Natural killer cell (primary cell): ENCODE measurements around the gene PLEKHH1. TPM values are rescaled to one million over a fixed set of nuclear protein-coding genes. Genes with fewer than 3 reads are reported as not detected.
A peak's percentile ranks its signal among the peaks of the same experiment; 100 is the strongest.

ENCODE experiments used
- ATAC-seq, 3 donors: fragments of 150-1000 bp in 2 of 3; fragments of 200-7000 bp in 1 of 3; cut with Tn5 transposase; 1 replicate in 1 of 3; 2 replicates in 2 of 3; pipeline ENCODE4 v1.10.0; 2021; ENCODE audit warnings: mild to moderate bottlenecking in 2 of 3, moderate library complexity in 2 of 3
- DNase-seq, 2 donors: peaks; one replicate each; pipeline versions ENCODE4 v3.0.0 to v3.0.0-alpha.2; 2013 to 2021; ENCODE audit warnings: mixed read lengths in 1 of 2
- H3K27ac ChIP-seq: one replicate; pipeline ENCODE4 v1.5.1; 2013; ENCODE audit warnings: mild to moderate bottlenecking, low read length
- H3K27me3 ChIP-seq: one replicate; pipeline ENCODE4 v1.6.1; 2013; ENCODE audit warnings: low read length; ENCODE audit not compliant: control insufficient read depth, insufficient read depth
- H3K36me3 ChIP-seq: one replicate; pipeline ENCODE4 v1.6.1; 2013; ENCODE audit warnings: low read length; ENCODE audit not compliant: control insufficient read depth, insufficient read depth
- H3K4me1 ChIP-seq: one replicate; pipeline ENCODE4 v1.6.1; 2013; ENCODE audit warnings: low read length; ENCODE audit not compliant: control insufficient read depth, insufficient read depth
- H3K4me3 ChIP-seq: one replicate; pipeline ENCODE4 v1.5.1; 2013; ENCODE audit warnings: low read length
- H3K9me3 ChIP-seq: one replicate; pipeline ENCODE4 v1.6.1; 2013; ENCODE audit warnings: low read length; ENCODE audit not compliant: control insufficient read depth, insufficient read depth
- H3K27ac Mint-ChIP-seq, 2 donors: one replicate each; pipeline ENCODE4 v1.8.0; 2022; ENCODE audit warnings: mild to moderate bottlenecking in 2 of 2, mixed read lengths in 2 of 2, moderate library complexity in 1 of 2
- H3K27me3 Mint-ChIP-seq, 2 donors: one replicate each; pipeline ENCODE4 v1.8.0; 2022; ENCODE audit warnings: low read depth in 2 of 2, mixed read lengths in 2 of 2
- H3K36me3 Mint-ChIP-seq: one replicate; pipeline ENCODE4 v1.8.0; 2022; ENCODE audit warnings: mixed read lengths
- H3K4me1 Mint-ChIP-seq, 2 donors: one replicate each; pipeline ENCODE4 v1.8.0; 2022; ENCODE audit warnings: mixed read lengths in 2 of 2
- H3K4me3 Mint-ChIP-seq: one replicate; pipeline ENCODE4 v1.8.0; 2022; ENCODE audit warnings: mild to moderate bottlenecking, moderate library complexity, mixed read lengths
- H3K9me3 Mint-ChIP-seq, 2 donors: one replicate each; pipeline ENCODE4 v1.8.0; 2022; ENCODE audit warnings: mixed read lengths in 2 of 2
- WGBS: methylation state at CpG from one replicate; pipeline ENCODE4 v1.1.7; 2013; ENCODE audit warnings: missing lambda C conversion rate; ENCODE audit not compliant: insufficient coverage; 5-methylcytosine and 5-hydroxymethylcytosine counted together
- intact Hi-C: fragments of 100-400 bp; cut with micrococcal nuclease; formaldehyde crosslinking; loops from one replicate; pipeline ENCODE4 v1.14.2; 2022
- total RNA-seq, 4 donors: library from RNA; stranded (reverse); fragments of 120-200 nt in 1 of 4; gene quantifications; one replicate each; pipeline versions ENCODE4 v1.2.3 to v1.2.4, GENCODE V29; 2013 to 2022
- TF ChIP-seq, protein P1 (sequence below): fragments of 200-600 bp; IDR thresholded peaks from one replicate; pipeline ENCODE4 v1.8.0; 2022; ENCODE audit warnings: antibody characterized with exemption

PLEKHH1 gene
- total RNA-seq, 3 donors from 2014 or later (not counting 1 experiment from before 2014, with no cell fraction given), result not detected

DNA sequence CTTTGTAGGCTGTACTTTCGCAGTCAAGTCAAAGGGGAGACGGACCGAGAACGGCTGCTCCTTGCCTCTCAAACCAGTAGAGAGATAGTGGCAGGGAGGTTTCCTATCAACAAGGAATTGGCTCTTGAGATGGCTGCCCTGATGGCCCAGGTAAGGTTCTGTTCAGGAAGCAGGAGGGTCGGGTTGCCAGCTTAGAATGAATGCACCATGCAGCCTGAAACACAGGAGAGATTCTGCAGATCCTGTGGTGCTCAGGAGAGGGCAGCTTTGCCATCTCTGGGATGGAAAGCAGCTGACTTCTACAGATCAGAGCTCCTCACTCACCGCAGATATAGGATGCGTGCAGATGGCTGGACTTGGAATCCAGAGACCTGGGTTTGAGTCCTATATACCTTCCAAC, 49.0 kb downstream of the PLEKHH1 start:
- H3K9me3 Mint-ChIP-seq, result no peaks in the 10 kb centered on the region
- no peak for DNase-seq
- Histone ChIP-seq H3K4me1 (no peaks in the 10 kb centered on the region), H3K27ac (no peak overlapping the region), H3K36me3 (no peaks in the 10 kb centered on the region), H3K27me3 (no peaks in the 10 kb centered on the region), H3K9me3 (no peaks in the 10 kb centered on the region), H3K4me3 (no peak overlapping the region)
- no peak overlapping the region for H3K27ac Mint-ChIP-seq
- TF ChIP-seq, protein P1, sequence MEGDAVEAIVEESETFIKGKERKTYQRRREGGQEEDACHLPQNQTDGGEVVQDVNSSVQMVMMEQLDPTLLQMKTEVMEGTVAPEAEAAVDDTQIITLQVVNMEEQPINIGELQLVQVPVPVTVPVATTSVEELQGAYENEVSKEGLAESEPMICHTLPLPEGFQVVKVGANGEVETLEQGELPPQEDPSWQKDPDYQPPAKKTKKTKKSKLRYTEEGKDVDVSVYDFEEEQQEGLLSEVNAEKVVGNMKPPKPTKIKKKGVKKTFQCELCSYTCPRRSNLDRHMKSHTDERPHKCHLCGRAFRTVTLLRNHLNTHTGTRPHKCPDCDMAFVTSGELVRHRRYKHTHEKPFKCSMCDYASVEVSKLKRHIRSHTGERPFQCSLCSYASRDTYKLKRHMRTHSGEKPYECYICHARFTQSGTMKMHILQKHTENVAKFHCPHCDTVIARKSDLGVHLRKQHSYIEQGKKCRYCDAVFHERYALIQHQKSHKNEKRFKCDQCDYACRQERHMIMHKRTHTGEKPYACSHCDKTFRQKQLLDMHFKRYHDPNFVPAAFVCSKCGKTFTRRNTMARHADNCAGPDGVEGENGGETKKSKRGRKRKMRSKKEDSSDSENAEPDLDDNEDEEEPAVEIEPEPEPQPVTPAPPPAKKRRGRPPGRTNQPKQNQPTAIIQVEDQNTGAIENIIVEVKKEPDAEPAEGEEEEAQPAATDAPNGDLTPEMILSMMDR, result no peak
- 81% methylated on average over 7 of the region's 7 CpGs for WGBS
- no peak overlapping the region for H3K4me3 Mint-ChIP-seq
- ATAC-seq, result no peak
- no peaks in the 10 kb centered on the region for H3K36me3 Mint-ChIP-seq
- intact Hi-C loops, result no loop called here
- no peaks in the 10 kb centered on the region for H3K4me1 Mint-ChIP-seq
- H3K27me3 Mint-ChIP-seq, result no peaks in the 10 kb centered on the region

DNA sequence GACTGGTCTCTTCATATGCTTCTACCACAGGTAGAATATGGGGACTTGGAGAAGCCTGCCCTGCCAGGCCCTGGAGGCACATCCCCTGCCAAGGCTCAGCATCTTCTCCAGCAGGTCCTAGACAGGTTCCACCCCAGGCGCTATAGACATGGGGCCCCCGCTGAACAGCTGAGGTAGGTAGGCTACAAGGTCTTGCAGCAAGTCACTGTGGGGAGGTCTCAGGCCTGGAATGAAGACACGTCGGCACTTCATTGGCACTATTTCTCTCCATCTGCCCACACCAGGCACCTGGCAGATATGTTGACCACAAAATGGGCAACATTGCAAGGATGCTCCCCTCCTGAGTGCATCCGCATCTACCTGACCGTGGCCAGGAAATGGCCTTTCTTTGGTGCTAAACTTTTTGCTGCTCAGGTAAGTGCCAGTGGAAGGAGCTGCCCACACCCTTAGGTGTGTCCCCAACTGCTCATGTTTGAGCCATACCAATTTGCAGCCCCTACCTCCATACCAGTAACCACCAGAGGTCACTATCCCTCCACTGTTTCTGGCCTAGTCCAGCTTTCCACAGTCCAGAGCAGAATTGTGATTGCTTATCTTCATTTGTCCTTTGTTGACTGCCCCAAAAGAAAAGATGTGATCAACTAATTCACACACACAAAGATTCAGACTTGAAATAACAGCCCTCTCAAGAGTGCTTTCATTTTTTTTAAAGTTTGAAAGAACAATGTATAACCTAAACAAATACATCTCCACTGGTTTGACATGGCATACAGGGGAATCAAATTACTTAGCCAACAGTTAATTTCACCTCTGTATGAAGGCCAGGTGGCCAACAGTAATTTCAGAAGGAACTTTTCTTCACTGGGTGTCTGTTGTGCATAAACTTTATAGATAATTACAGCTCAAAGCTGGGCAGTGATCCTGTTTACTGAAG, 50.9 kb downstream of the PLEKHH1 start:
- peaks cover 7% of the 10 kb centered on the region for H3K36me3 Mint-ChIP-seq
- no peaks in the 10 kb centered on the region for H3K4me1 Mint-ChIP-seq
- Histone ChIP-seq H3K4me3 (no peak overlapping the region), H3K27me3 (no peaks in the 10 kb centered on the region), H3K9me3 (no peaks in the 10 kb centered on the region), H3K36me3 (peaks cover 12% of the 10 kb centered on the region), H3K27ac (no peak overlapping the region), H3K4me1 (no peaks in the 10 kb centered on the region)
- H3K9me3 Mint-ChIP-seq, result no peaks in the 10 kb centered on the region
- no peaks in the 10 kb centered on the region for H3K27me3 Mint-ChIP-seq
- intact Hi-C loops, result loop anchor here (1.0 kb wide), 2 partner anchors 83 to 120 kb away; no protein-coding TSS in a partner anchor
- DNase-seq (peak in 1 of 2 donors; percentile 68), ATAC-seq (peak; percentile 67 to 77 (median 74))
- H3K27ac Mint-ChIP-seq, result no peak overlapping the region
- TF ChIP-seq, protein P1, result peak; percentile 61
- WGBS, result 94% methylated on average over 6 of the region's 6 CpGs
- H3K4me3 Mint-ChIP-seq, result no peak overlapping the region

DNA sequence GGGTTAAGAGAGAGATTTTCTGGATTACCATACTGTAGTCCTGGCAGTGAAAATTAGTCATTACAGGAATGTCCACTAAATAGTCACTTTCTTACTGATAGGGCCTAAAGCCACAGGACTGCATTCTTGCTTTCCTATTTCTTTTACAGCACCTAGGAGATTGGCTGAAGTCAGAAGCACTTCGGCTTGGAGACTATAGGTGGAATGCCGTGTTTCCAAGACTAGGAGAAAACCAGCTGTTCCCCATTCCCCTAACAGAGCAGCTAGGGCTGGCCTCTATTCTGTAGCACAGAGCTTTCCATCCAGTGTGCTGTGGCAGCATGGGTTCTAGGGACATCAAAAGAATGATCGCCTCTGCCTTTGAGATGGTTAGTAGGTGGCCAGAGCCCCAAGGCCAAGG, 51.9 kb downstream of the PLEKHH1 start:
- no peaks in the 10 kb centered on the region for H3K4me1 Mint-ChIP-seq
- Histone ChIP-seq H3K27me3 (no peaks in the 10 kb centered on the region), H3K9me3 (no peaks in the 10 kb centered on the region), H3K36me3 (peaks cover 17% of the 10 kb centered on the region), H3K4me3 (no peak overlapping the region), H3K4me1 (no peaks in the 10 kb centered on the region), H3K27ac (no peak overlapping the region)
- ATAC-seq, result no peak
- no peak for DNase-seq
- WGBS, result 100% methylated on average over 3 of the region's 3 CpGs
- TF ChIP-seq, protein P1, result no peak
- H3K36me3 Mint-ChIP-seq, result peaks cover 7% of the 10 kb centered on the region
- intact Hi-C loops, result loop anchor here (1.0 kb wide), 2 partner anchors 82 to 119 kb away; no protein-coding TSS in a partner anchor
- H3K4me3 Mint-ChIP-seq, result no peak overlapping the region
- H3K27me3 Mint-ChIP-seq, result no peaks in the 10 kb centered on the region
- no peak overlapping the region for H3K27ac Mint-ChIP-seq
- H3K9me3 Mint-ChIP-seq, result no peaks in the 10 kb centered on the region
